GM19324 (cell line): ENCODE results near the gene RNF32.

Experiments
- ATAC-seq: cut with Tn5 transposase; IDR thresholded peaks from one replicate; pipeline ENCODE4 v1.9.1; 2021; ENCODE audit warnings: mild to moderate bottlenecking, moderate library complexity; ENCODE audit not compliant: unreplicated experiment, low FRiP score

RNF32 gene

DNA sequence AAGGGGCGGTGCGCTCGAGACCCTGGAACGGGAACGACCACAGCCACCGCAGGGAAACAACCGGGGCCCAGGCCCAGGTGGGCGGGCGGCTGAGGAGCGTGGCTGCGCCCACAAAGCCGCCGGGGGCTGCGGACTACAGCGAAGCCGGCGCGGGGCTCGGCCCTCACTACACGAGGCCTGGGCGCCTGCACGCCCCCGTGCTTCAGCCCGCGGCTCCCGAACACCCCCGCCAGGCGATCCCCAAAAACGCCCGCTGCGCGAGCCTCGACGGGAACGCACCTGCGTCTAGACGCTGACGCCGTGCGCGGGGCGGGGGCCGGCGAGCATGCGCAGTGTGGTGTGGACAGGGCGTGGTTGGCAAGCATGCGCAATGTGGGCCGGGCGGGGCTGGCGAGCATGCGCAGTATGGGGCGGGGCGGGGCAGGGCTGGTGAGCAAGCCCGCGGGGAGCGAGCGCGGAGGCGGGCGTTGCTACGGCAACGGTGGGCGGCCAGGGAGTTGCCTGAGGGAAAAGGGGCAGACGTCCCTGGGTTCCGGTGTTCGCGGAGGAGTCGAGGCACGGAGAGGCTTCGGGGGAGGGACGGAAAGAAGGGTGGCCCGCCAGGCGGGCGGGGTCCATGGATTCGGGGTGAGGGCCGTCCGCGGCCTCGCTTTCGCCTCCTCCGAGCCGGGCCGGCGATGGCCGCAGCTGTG is at the start of gene RNF32:
Gene RNF32, plus strand, starts transcription at position 518 of the 692 bp plus-strand sequence. CDS start 3,104 bp downstream, outside the sequence.
- ATAC-seq = peak; percentile 89

DNA sequence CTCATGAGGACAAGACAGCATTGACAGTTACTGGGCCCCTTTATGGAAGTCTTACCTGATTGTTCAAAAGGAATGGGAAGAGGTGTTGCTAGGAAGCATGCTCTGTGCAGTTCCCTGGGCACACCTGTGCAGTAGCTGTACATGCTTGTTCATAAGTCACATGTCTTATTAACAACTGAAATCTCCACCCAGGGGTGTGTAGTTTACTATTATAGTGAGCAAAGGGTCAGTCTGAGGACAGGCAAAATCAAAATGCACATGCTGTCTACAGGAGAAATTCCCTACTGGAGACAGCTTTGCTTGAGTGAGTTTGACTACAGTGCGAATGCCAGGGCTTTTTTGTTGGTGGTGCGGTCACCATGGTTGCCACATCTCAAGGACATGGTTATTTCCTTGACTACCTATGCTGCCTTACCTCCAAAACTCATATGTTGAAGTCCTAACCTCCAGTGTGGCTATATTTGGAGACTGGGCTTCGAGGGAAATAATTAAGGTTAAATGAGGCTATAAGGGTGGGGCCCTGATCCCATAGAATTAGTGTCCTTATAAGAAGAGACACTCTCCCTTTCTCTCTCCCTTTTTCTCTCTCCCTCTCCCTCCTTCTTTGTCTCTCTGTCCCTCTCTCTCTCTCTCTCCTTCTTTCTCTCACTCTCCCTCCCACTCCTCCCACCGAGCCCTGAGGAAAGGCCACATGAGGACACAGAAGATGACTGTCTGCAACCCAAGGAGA is 48.3 kb upstream of the RNF32 start:
- no peak for ATAC-seq

DNA sequence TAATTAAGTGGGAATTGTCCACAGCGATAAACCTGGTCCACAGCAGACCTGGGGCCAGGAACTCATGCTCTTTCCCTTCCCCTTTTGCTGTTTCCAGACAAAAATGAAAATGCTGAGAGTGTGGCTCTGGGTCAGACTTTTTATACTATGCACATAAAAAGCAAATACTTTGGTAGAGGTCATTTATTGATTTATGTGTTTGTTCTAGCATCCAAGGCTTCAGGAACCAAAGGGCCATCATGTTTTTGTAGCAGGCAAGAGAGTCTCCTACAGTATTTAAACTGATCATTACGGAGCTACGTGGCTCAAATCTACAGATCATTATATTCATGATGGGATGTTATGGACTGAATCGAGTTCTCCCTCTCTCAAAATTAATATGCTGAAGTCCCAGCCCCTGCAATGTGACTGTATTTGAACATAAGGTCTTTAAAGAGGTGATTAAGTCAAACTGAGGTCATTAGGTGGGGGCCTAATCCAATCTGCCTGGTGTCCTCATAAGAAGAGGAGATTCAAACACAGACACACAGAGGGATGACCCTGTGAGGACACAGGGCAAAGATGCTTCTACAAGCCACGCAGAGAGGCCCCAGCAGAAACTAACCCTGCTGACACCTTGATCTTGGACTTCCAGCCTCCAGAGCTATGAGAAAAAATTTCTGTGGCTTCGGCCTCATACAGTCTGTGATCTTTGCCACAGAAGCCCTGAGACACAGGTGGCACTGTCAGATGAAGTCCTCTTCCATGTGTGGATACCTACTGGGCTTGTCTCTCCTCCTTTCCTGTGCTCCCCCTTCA is 46.1 kb upstream of the RNF32 start:
- no peak for ATAC-seq

GRCh38 chr7:156600496-156600895 is 40.1 kb upstream of the RNF32 start:
- ATAC-seq = no peak

DNA sequence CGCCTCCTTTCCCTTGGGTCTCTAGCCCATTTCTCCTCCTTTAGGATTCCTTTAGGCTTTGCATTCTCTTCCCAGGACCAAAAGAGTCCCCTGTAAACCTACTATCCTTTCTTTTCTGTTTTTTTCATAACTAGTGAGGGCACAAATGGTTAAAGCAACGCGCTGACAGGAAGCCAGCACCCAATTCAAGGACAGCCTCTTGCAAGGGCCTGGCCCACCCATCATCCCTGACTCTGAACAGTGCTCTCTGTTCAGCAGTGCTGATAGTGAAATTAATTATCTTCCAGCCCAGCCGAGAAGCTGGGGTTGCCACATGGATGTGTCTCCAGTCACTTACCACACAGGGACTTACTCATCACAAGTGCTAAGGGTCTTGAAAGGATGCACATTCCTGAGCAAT is 38.3 kb upstream of the RNF32 start:
- no peak for ATAC-seq

GRCh38 chr7:156603011-156603410 is 37.6 kb upstream of the RNF32 start:
- no peak for ATAC-seq

DNA sequence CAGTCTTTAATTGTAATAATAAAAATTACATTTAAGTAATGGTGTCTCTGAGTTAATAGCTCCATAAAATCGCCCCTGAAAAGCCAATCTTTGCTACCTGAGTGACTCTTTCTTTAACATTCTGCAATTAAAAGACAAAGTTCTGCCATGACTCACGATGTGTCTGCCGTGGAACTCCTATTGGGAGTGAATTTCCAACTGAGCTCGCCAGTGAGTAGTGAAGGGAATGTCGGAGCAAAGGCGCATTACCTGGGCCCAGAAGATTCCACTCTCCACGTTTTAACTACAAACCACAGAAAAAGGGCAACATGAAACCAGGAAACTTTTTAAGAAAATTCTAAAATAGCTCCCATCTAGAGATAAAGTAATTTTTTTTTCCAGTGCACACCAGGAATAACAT is 36.9 kb upstream of the RNF32 start:
- no peak for ATAC-seq

- no peak for ATAC-seq
These were observed 36.3 kb upstream of the RNF32 start for GRCh38 chr7:156604311-156604710.

DNA sequence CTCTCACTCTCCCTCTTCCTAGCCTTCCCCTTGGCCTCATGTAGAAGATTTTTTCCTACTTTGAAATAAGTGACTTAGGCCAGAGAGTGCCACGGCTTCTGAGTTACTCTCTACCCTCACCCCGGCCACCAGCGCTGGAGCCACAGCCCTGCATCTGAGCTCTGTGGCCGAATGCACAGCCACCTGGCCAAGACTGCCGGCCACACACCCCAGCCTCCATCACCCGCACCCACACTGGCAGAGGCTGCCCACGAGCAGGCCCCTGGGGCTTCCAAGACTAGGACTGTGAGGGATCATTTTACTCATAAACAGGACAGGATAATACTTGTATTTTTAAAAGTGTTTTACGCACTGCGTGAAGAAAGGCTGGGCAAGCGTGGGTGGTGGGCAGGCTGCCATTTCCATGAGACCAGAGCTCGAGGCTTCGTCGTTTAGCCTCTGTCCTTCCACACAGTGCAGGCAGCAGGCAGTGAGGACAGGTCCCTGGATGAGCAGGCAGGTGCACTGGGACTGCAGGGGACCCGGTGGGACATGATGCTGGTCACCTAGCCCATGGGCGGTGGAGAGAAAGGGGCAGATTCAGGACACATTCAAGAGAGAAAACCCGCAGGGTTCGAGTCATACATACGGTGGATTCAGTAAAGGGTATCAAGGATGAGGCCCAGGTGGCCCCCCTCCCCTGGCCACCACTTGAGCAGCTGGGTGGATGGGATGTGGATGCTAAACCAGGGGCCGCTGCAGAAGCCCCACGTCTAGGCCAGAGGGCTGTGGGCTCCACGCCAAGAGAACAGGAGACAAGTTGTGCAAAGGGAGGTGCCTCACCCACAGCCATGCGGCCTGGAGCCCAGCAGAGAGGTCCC is 35.5 kb upstream of the RNF32 start:
- ATAC-seq = no peak

DNA sequence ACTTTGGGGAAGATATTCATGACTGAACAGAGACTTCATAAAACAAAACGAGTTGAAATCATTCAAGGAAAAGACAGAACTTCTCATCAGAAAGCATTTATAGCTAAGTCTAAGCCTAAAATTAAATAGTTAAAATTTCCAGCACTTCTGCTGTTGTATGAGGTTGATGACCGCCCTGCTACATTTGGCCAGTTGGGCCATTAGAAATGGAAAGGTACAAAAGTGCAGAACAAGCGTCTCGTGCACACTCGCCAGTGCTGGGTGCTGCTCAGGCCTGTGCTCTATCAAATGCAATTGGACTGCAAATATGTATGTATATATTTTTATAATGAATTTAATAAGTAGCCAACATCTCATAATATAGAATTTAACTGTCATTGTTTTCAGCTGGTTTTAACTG is 34.4 kb upstream of the RNF32 start:
- ATAC-seq = no peak

GRCh38 chr7:156606691-156607331 is 33.8 kb upstream of the RNF32 start:
- no peak for ATAC-seq

- ATAC-seq = no peak
These were observed 33.0 kb upstream of the RNF32 start for GRCh38 chr7:156607332-156608172.

DNA sequence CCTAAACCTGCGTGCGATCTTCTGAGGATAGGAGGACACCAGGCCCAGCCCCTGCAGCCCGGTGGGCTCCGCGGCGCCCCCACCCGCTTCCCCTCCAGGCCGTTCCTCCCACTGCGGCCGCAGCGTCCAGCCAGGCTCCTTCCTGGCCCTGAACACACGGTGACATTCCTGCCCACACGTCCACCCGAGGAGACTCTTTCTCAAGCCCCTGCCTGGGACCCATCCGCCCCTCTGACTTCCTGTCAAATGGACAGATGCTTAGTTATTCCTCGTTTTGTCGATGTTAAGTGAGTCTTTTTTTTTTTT is 32.4 kb upstream of the RNF32 start:
- ATAC-seq = no peak

DNA sequence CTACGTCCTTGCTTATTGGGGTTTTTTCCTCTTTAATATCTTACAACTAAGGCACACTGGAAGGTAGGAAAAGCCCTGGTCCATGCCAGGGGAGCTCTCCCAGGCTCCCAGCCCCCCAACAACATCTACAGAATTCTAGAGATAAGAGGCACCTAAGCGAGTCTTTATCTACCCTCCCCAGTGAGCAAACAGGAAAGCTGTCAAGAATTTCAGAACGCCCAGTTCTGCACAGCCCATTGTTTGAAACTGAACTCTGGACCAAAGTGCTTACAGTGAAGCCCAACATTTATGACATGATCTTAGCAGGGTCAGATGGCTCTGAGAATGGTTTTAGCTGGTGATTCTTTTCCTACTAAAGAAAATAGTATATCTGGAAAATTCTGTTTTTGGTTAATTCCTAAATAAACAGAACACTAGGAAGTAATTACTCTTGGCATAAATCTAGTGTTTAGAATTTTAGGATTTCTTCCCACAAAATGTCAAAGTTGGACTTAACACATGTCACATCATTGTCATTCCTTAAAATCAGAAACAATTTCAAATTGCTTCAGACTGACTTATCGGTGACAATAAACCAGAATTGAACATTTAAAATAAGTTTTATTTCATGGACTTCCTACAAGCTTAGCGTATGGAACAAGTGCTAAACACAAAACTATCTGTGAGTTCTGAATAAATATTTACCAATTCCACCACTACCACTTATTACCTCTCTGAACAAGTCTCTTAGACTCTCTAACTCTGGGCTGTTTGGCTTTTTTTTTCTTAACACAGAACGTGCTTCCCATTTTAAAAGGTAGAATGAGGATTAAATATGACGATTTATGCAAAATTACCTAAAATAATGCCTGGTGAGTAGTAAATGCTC is 31.3 kb upstream of the RNF32 start:
- ATAC-seq = no peak

DNA sequence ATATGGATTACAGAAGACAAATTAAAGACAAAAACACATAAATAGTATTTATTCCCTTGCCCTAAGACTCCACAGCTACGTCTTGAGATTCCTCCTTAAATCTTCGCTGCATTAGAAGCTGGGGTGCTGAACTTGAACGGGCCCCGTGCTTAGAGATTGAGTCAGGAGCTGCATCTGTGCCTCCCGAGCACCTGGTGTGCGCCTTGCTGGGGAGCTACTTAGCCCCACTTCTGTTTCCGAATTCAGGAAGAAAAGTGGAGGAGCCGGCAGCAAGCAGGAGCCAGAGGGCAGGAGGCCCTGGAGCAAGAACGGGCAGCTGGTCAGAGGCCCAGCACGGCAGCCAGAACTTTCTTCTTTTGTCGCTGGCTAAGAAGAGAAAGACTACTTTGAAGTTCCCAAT is 30.4 kb upstream of the RNF32 start:
- ATAC-seq = no peak

GRCh38 chr7:156610601-156611000 is 30.0 kb upstream of the RNF32 start:
- ATAC-seq = no peak

DNA sequence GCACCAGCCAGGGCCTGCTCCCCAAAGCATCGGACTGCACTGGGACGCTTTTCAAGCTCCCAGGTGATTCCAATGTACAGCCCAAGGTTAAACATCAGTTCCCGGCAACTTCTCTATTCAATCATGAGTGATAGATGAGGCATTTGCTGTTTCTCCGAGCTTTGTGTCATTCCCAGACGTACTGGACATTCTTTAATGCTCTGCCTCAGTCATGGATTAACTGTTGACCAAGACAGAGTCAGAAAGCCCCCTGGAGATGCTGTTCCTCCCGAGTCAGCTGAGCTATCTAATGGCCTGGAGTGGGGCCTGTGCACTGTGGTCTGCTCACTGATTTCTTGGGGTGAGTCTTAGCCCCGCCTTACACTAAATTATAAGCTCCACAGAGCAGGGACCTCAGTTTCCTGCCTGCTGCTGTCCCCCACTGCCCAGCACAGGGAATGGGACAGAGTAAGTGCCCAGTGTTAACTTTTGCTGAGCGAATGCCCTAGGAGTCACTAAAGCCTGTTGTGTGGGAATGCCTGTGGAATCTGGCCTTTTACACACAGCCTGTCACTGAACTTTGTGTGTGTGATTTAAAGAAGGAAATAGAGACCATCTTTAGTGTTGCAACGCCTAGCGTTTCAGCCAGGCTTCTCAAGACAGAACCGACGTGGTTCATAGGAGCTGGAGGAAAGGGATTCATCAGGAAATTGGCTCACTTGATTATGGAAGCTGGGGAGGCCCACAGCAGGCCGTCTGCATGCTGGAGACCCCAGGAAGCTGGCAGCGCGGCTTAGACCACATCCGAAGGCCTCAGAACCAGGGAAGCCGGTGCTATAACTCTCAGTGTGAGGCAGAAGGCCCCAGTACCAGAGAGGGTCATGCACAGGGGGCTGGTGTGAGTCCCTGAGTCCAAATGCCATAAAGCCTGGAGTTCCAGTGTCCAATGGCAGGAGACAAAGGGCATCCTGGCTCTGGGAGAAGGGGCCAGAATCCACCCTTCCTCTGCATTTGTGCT is 29.3 kb upstream of the RNF32 start:
- no peak for ATAC-seq
